GM12801 (cell line): ENCODE measurements around the gene DIP2A.

Experiments used
- TF ChIP-seq, protein P1 (sequence below): IDR thresholded peaks from one replicate; pipeline ENCODE4 v1.5.1; 2011; ENCODE audit warnings: control low read depth; ENCODE audit not compliant: insufficient read length; ENCODE audit errors: extremely low read depth

Gene DIP2A

GRCh38 chr21:46455575-46456385 is 2.9 kb upstream of the DIP2A start:
- TF ChIP-seq, protein P1, sequence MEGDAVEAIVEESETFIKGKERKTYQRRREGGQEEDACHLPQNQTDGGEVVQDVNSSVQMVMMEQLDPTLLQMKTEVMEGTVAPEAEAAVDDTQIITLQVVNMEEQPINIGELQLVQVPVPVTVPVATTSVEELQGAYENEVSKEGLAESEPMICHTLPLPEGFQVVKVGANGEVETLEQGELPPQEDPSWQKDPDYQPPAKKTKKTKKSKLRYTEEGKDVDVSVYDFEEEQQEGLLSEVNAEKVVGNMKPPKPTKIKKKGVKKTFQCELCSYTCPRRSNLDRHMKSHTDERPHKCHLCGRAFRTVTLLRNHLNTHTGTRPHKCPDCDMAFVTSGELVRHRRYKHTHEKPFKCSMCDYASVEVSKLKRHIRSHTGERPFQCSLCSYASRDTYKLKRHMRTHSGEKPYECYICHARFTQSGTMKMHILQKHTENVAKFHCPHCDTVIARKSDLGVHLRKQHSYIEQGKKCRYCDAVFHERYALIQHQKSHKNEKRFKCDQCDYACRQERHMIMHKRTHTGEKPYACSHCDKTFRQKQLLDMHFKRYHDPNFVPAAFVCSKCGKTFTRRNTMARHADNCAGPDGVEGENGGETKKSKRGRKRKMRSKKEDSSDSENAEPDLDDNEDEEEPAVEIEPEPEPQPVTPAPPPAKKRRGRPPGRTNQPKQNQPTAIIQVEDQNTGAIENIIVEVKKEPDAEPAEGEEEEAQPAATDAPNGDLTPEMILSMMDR = no peak

GRCh38 chr21:46456750-46457149 is 1.9 kb upstream of the DIP2A start:
- TF ChIP-seq, protein P1 = no peak

DNA sequence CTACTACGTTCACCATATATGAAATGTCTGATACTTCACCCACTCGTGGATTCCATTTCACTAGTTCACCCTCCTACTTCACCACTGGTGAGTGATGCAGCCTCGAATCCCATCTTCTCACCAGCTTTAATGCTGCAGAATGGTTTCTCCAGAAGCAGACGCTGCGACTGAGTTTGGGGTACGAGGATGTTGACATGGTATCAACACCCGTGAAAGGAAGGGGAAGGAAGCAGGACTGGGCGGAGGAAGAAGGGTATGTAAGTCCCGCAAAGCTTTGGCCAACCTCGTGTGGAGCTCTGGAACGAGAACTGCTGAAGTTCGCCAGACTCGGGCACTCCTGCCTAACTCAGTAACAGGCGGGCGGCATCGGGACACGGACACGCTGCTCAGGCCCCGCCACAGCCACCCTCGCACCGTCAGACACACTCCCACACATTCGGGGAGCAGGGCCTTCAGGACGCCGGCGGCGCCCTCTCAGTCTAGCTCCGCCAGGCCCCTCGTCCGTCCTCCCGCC is 833 bp upstream of the DIP2A start:
- TF ChIP-seq, protein P1 = no peak

DNA sequence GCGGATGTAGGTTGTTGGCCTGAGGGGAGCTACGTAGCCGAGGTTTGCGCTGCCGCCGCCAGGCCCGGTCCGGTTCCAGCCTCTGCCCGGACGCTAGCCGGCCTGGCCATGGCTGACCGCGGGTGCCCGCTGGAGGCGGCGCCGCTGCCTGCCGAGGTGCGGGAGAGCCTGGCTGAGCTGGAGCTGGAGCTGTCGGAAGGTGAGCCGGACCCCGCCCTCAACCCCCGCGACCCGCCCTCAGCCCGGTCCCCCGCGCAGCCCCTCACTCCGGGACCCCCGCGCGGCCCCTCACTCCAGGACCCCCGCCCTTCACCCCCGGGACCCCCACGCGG is 299 bp downstream of the DIP2A start:
- TF ChIP-seq, protein P1 = no peak

- TF ChIP-seq, protein P1 = no peak
Observed at GRCh38 chr21:46459356-46460112, 843 bp downstream of the DIP2A start.

DNA sequence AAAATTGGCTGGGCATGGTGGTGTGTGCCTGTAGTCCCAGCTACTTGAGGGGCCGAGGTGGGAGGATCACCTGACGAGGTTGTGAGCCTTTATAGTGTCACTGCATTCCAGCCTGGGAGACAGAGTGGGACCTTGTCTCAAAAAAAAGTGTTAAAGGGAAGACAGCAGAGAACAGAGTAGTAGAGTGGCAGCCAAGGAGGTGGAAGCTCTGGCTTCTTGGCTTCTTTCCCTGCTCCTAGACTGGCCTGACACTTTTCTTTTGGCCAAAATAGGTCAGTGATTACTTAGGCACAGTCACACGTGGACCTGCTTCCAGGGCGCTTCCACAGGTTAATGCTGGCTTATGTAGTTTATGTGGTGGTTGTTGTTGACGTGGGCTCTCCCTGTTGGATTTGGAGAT is 3.2 kb downstream of the DIP2A start:
- TF ChIP-seq, protein P1 = no peak

DNA sequence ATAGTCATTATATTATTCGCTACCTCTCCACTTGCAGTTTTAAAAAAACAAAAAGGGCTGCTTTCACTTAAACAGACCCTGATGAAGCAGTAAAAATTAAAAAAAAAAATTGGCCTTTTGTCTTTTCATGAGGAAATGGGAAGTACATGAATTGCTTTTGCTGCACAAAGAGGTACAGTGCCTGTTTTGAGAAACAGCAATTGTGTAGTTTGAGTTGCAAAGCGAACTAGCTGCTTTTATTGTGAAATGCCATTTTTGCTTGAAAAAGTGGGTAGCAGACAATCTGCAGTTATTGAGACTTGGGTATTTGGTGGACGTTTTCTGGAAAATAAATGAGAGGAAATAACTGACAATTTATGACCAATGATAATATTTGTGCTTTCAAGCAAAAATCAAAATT is 7.0 kb downstream of the DIP2A start:
- TF ChIP-seq, protein P1 = no peak
